H9 (cell line): ENCODE measurements around the gene PFDN2. TPM values are rescaled to one million over a fixed set of nuclear protein-coding genes. Genes with fewer than 3 reads are reported as not detected.

Experiments
- DNase-seq: peaks from one replicate; pipeline ENCODE4 v3.0.0-alpha.2; 2017
- H2AFZ ChIP-seq: one replicate; pipeline ENCODE4 v1.6.1; 2013; ENCODE audit warnings: mild to moderate bottlenecking, low read length, control low read depth, moderate library complexity
- H2AK5ac ChIP-seq: 2 replicates; pipeline ENCODE4 v1.6.1; 2013; ENCODE audit warnings: low read length, control low read depth, mixed read lengths; ENCODE audit not compliant: insufficient read length
- H2BK120ac ChIP-seq: one replicate; pipeline ENCODE4 v1.6.1; 2013; ENCODE audit warnings: low read depth, mild to moderate bottlenecking, low read length, control low read depth, inconsistent platforms; ENCODE audit not compliant: poor library complexity, severe bottlenecking
- H2BK12ac ChIP-seq: 2 replicates; pipeline ENCODE4 v1.6.1; 2013; ENCODE audit warnings: low read length, control low read depth, mixed read lengths, low read depth; ENCODE audit not compliant: insufficient read length
- H2BK15ac ChIP-seq: 2 replicates; pipeline ENCODE4 v1.6.1; 2013; ENCODE audit warnings: low read depth, low read length, control low read depth
- H2BK20ac ChIP-seq: one replicate; pipeline ENCODE4 v1.6.1; 2013; ENCODE audit warnings: low read depth, mild to moderate bottlenecking, low read length, control low read depth, inconsistent platforms; ENCODE audit not compliant: poor library complexity, severe bottlenecking
- H2BK5ac ChIP-seq: 2 replicates; pipeline ENCODE4 v1.6.1; 2013; ENCODE audit warnings: low read length, control low read depth, mixed read lengths; ENCODE audit not compliant: insufficient read length
- H3K14ac ChIP-seq: 2 replicates; pipeline ENCODE4 v1.6.1; 2013; ENCODE audit warnings: low read length, control low read depth; ENCODE audit not compliant: insufficient read depth
- H3K18ac ChIP-seq: 2 replicates; pipeline ENCODE4 v1.6.1; 2013; ENCODE audit warnings: low read depth, mild to moderate bottlenecking, mixed read lengths, low read length, control low read depth; ENCODE audit not compliant: insufficient read length
- H3K23ac ChIP-seq: 2 replicates; pipeline ENCODE4 v1.6.1; 2013; ENCODE audit warnings: low read length, control low read depth, mixed read lengths, low read depth; ENCODE audit not compliant: insufficient read length
- H3K23me2 ChIP-seq: 2 replicates; pipeline ENCODE4 v1.6.1; 2013; ENCODE audit warnings: low read depth, mild to moderate bottlenecking, mixed read lengths, low read length, control low read depth; ENCODE audit not compliant: insufficient read length, poor library complexity, severe bottlenecking
- H3K27ac ChIP-seq: 2 replicates; pipeline ENCODE4 v1.5.1; 2013; ENCODE audit warnings: low read length, control low read depth, mixed read lengths, low read depth; ENCODE audit not compliant: insufficient read length
- H3K27me3 ChIP-seq: 2 replicates; pipeline ENCODE4 v1.6.1; 2013; ENCODE audit warnings: low read length, control low read depth, inconsistent platforms; ENCODE audit not compliant: insufficient read depth
- H3K4ac ChIP-seq: 2 replicates; pipeline ENCODE4 v1.6.1; 2013; ENCODE audit warnings: low read depth, mild to moderate bottlenecking, control low read depth, inconsistent platforms, low read length, moderate library complexity
- H3K4me1 ChIP-seq: 2 replicates; pipeline ENCODE4 v1.6.1; 2013; ENCODE audit warnings: low read length, control low read depth, inconsistent platforms; ENCODE audit not compliant: insufficient read depth
- H3K4me2 ChIP-seq: 2 replicates; pipeline ENCODE4 v1.6.1; 2013; ENCODE audit warnings: low read length, control low read depth, mixed read lengths; ENCODE audit not compliant: insufficient read length, insufficient read depth
- H3K56ac ChIP-seq: 2 replicates; pipeline ENCODE4 v1.6.1; 2013; ENCODE audit warnings: low read depth, mild to moderate bottlenecking, mixed read lengths, low read length, control low read depth; ENCODE audit not compliant: insufficient read length
- H3K79me1 ChIP-seq: 2 replicates; pipeline ENCODE4 v1.6.1; 2013; ENCODE audit warnings: low read depth, mild to moderate bottlenecking, moderate library complexity, low read length, control low read depth, inconsistent platforms; ENCODE audit not compliant: insufficient read depth, poor library complexity, severe bottlenecking
- H3K79me2 ChIP-seq: 2 replicates; pipeline ENCODE4 v1.6.1; 2013; ENCODE audit warnings: low read length, control low read depth, inconsistent platforms; ENCODE audit not compliant: insufficient read depth
- H3K9ac ChIP-seq: 2 replicates; pipeline ENCODE4 v1.6.1; 2013; ENCODE audit warnings: low read length, control low read depth, mixed read lengths; ENCODE audit not compliant: insufficient read length; ENCODE audit errors: extremely low read depth
- H3K9me3 ChIP-seq: one replicate; pipeline ENCODE4 v1.6.1; 2013; ENCODE audit warnings: low read depth, low read length, inconsistent platforms; ENCODE audit not compliant: control insufficient read depth
- H3T11ph ChIP-seq: one replicate; pipeline ENCODE4 v1.6.1; 2013; ENCODE audit warnings: mild to moderate bottlenecking, low read length, control low read depth, inconsistent platforms
- H4K20me1 ChIP-seq: one replicate; pipeline ENCODE4 v1.6.1; 2013; ENCODE audit not compliant: control insufficient read depth, insufficient read length, insufficient read depth
- H4K5ac ChIP-seq: 2 replicates; pipeline ENCODE4 v1.6.1; 2013; ENCODE audit warnings: low read depth, mild to moderate bottlenecking, mixed read lengths, low read length, control low read depth; ENCODE audit not compliant: insufficient read length
- H4K8ac ChIP-seq: replicated peaks from 2 replicates; pipeline ENCODE4 v1.6.1; 2013; ENCODE audit warnings: low read length, control low read depth, mixed read lengths, low read depth; ENCODE audit not compliant: insufficient read length
- H4K91ac ChIP-seq: 2 replicates; pipeline ENCODE4 v1.6.1; 2013; ENCODE audit warnings: low read depth, mild to moderate bottlenecking, moderate library complexity, mixed read lengths, low read length, control low read depth; ENCODE audit not compliant: insufficient read length
- H3K27ac Mint-ChIP-seq, 3 experiments: 2 replicates in 2 of 3; 3 replicates in 1 of 3; pipeline ENCODE4 v1.8.0; 2020 to 2021; ENCODE audit warnings: mixed read lengths in 3 of 3, mild to moderate bottlenecking in 1 of 3, moderate library complexity in 1 of 3
- H3K27me3 Mint-ChIP-seq: 2 replicates; pipeline ENCODE4 v1.8.0; 2021; ENCODE audit warnings: low read depth, mild to moderate bottlenecking, moderate library complexity, mixed read lengths
- H3K36me3 Mint-ChIP-seq, 3 experiments: 2 replicates in 2 of 3; 3 replicates in 1 of 3; pipeline ENCODE4 v1.8.0; 2020 to 2021; ENCODE audit warnings: low read depth in 3 of 3, mixed read lengths in 3 of 3; ENCODE audit not compliant: insufficient read depth in 1 of 3
- H3K4me1 Mint-ChIP-seq, 2 experiments: 2 replicates each; pipeline ENCODE4 v1.8.0; 2020; ENCODE audit warnings: mixed read lengths in 2 of 2
- H3K4me3 Mint-ChIP-seq, 2 experiments: 2 replicates in 1 of 2; 3 replicates in 1 of 2; pipeline ENCODE4 v1.8.0; 2020 to 2021; ENCODE audit warnings: mild to moderate bottlenecking in 2 of 2, mixed read lengths in 2 of 2, moderate library complexity in 1 of 2
- H3K9me3 Mint-ChIP-seq, 2 experiments: 2 replicates in 1 of 2; 3 replicates in 1 of 2; pipeline ENCODE4 v1.8.0; 2020; ENCODE audit warnings: mild to moderate bottlenecking in 2 of 2, mixed read lengths in 2 of 2, moderate library complexity in 1 of 2
- CTCF ChIP-seq: fragments of 200-600 bp; sonication (generic); conservative IDR thresholded peaks from 3 replicates; pipeline ENCODE4 v1.8.0; 2021; ENCODE audit warnings: antibody characterized with exemption, mild to moderate bottlenecking
- WGBS: extraction: QIAGEN DNeasy Blood & Tissue Kit; methylation state at CpG from one replicate; pipeline ENCODE4 v1.1.7; 2013; ENCODE audit warnings: missing lambda C conversion rate, low lambda C conversion rate, mixed read lengths; ENCODE audit not compliant: insufficient read length; ENCODE audit errors: extremely low coverage; 5-methylcytosine and 5-hydroxymethylcytosine counted together
- total RNA-seq: library from RNA; stranded (reverse); gene quantifications from 2 replicates; pipeline ENCODE4 v1.2.1, GENCODE V29; 2021

PFDN2 gene
- total RNA-seq, 1 experiment from 2014 or later: 71.8 TPM

DNA sequence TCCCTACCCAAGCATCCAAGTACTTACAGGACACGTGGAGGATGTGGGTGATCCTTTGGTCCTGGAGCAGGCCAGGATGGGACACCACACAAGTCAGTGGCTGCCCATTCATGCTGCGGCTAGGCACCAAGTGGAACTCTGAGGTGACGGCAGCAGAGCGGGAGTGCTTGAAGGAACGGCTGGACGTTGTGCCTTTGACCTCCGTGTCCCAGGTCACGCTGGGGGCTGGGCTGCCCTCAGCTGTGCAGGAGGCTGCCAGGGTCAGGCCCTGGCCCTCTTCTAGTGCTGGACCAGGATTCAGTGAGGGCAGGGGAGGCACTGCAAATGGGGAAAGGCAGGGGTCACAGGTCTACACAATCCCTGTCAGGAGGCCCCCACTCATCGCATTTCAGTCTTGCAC is 40.4 kb downstream of the PFDN2 start:
- H3T11ph ChIP-seq: no peak overlapping the region
- no peak overlapping the region for H3K18ac ChIP-seq
- no peaks in the 10 kb centered on the region for H3K79me2 ChIP-seq
- no peak overlapping the region for H3K4me2 ChIP-seq
- no peak overlapping the region for H4K91ac ChIP-seq
- no peak overlapping the region for H3K56ac ChIP-seq
- no peaks in the 10 kb centered on the region for H4K20me1 ChIP-seq
- no peak overlapping the region for H2BK20ac ChIP-seq
- H4K8ac ChIP-seq: no peak overlapping the region
- no peak overlapping the region for H2BK15ac ChIP-seq
- H3K27ac Mint-ChIP-seq: no peak overlapping the region
- H3K9me3 ChIP-seq: no peaks in the 10 kb centered on the region
- H3K4me1 ChIP-seq: no peaks in the 10 kb centered on the region
- peaks cover 16 to 20% of the 10 kb centered on the region in 2 experiments for H3K4me1 Mint-ChIP-seq
- H2AK5ac ChIP-seq: no peak overlapping the region
- no CpG with 5 or more reads among the region's 9 CpGs for WGBS
- no peak for TF ChIP-seq CTCF
- no peaks in the 10 kb centered on the region for H3K36me3 Mint-ChIP-seq
- H3K23ac ChIP-seq: no peak overlapping the region
- DNase-seq: no peak
- H3K9ac ChIP-seq: no peak overlapping the region
- no peak overlapping the region for H4K5ac ChIP-seq
- H3K14ac ChIP-seq: no peak overlapping the region; the same call in 1 of the 2 replicates
- no peak overlapping the region for H2BK12ac ChIP-seq
- H3K23me2 ChIP-seq: no peaks in the 10 kb centered on the region
- H2AFZ ChIP-seq: no peak overlapping the region
- H3K9me3 Mint-ChIP-seq: no peaks in the 10 kb centered on the region; a peak in 1 of 5 replicates
- no peak overlapping the region for H2BK5ac ChIP-seq
- H3K79me1 ChIP-seq: no peaks in the 10 kb centered on the region
- no peak overlapping the region for H2BK120ac ChIP-seq
- H3K27me3 ChIP-seq: no peaks in the 10 kb centered on the region
- no peak overlapping the region for H3K4me3 Mint-ChIP-seq
- no peaks in the 10 kb centered on the region; the same call in none of the 2 replicates for H3K27me3 Mint-ChIP-seq
- no peak overlapping the region for H3K27ac ChIP-seq
- H3K4ac ChIP-seq: no peak overlapping the region
